Epidermal melanocyte (primary cell): ENCODE results near the gene SPECC1.
"Not testable (repeated sequence)": the region's sequence is repeated elsewhere in the genome, so short reads cannot be mapped to it uniquely, and the experiment has no call there.

Experiments
- DNase-seq: peaks from one replicate; pipeline ENCODE4 v3.0.0; 2011; ENCODE audit warnings: low spot score; ENCODE audit not compliant: insufficient read length

The SPECC1 gene

GRCh38 chr17:20125724-20126123, 116.6 kb downstream of the SPECC1 start:
- DNase-seq: no peak

- DNase-seq: no peak
Observed at GRCh38 chr17:20127360-20128035, 118.3 kb downstream of the SPECC1 start.

- peak; percentile 50 for DNase-seq
Observed at GRCh38 chr17:20128036-20128667, 119.0 kb downstream of the SPECC1 start.

DNA sequence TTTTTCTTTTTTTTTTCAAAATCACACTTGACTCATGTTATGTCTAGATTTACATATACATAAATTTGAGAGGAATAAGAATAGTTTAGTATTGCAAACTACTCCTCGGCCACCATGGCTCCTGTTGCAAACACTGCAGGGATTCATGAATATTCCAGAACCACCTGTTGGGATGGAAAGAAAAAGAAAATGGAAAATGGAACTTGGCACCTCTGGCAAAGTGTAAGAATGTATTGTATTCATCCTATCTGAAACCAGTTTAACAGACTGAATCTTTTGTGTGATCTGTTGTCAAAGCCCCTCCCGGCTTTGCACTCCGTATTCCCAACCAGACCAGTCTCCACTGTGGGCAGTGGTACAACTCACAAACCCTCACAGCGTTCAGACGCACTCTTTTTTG, 124.4 kb downstream of the SPECC1 start:
- no peak for DNase-seq

GRCh38 chr17:20141198-20141972, 132.2 kb downstream of the SPECC1 start:
- no peak for DNase-seq

GRCh38 chr17:20142268-20142667, 133.1 kb downstream of the SPECC1 start:
- DNase-seq: no peak

- no peak for DNase-seq
Observed at GRCh38 chr17:20143740-20144139, 134.6 kb downstream of the SPECC1 start.

GRCh38 chr17:20145567-20145966, 136.4 kb downstream of the SPECC1 start:
- no peak for DNase-seq

GRCh38 chr17:20149251-20149650, 140.1 kb downstream of the SPECC1 start:
- DNase-seq: no peak

GRCh38 chr17:20151174-20151573, 142.0 kb downstream of the SPECC1 start:
- no peak for DNase-seq

- DNase-seq: no peak
Observed at GRCh38 chr17:20153231-20153630, 144.1 kb downstream of the SPECC1 start.

GRCh38 chr17:20154286-20155000, 145.3 kb downstream of the SPECC1 start:
- DNase-seq: no peak

DNA sequence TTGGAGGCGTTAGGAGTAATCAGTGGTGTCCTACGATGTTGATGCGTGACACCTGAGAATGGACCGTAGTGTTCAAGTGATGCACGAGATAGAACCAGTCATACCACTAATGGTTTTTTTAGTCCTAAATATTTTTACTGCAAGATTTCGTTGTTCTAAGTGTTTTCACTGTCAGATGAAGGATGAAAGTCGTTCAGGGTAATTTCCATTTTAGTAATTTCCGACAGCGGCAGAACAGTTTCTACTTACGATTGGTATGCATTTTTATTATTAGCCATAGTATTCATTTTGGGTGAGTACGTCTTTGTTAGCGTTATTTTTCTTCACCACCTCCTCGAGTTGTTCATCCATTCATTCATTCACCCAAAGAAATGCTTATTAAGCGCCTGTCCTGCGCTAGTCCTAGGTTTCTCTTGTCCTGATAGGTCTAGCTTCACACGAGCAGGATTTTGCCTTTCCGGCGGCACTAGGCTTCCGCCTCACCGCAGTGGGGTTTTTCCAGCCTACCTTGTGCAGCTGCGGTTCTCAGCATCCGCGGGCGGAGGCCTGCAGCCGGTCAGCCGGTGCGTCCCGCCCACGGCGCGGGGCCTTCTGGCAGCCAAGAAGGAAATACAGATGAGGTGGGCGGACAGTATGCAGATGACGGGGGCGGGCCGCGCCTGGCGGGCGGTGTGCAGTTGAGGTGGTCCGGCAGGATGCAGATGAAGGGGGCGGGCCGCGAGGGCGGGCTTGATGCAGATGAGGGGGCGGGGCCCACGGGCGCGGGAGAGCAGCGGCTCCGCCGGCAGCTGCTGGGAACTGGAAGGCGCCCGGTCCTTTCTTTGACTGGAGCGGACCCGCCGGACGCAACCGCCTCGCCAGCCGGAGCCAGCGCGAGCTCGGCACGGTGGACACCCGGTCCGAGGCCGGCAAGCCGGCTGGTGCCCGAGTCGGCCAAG, 146.4 kb downstream of the SPECC1 start:
- DNase-seq: peak; percentile 90

GRCh38 chr17:20156196-20157000, 147.2 kb downstream of the SPECC1 start:
- no peak for DNase-seq

DNA sequence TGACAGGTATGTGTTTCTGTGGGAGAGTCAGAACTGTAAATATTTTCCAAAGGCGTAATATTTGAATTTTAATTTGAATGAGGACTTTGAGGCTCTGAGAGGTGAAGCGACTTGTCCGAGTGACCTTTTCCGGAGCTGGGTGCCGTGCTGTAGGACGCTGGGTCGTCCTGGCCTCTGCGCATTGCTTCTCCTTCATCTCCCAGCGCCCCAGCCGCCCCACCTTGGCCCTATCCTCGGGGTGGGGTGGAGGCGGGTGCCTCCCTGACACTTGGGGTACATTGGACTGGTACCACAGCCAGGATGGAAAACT, 147.8 kb downstream of the SPECC1 start:
- no peak for DNase-seq

GRCh38 chr17:20158580-20158979, 149.4 kb downstream of the SPECC1 start:
- no peak for DNase-seq

GRCh38 chr17:20159406-20160069, 150.4 kb downstream of the SPECC1 start:
- no peak for DNase-seq

DNA sequence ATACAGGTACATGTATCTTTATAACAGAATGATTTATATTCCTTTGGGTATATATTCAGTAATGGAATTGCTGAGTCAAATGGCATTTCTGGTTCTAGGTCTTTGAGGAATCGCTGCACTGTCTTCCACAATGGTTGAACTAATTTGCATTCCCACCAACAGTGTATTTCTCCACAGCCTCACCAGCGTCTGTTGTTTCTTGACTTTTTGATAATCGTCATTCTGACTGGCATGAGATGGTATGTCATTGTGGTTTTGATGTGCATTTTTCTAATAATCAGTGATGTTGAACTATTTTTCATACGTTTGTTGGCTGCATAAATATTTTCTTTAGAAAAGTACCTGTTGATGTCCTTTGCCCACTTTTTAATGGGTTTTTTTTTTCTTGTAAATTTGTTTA, 156.4 kb downstream of the SPECC1 start:
- DNase-seq: not testable (repeated sequence)

- DNase-seq: no peak
Observed at GRCh38 chr17:20170085-20170484, 160.9 kb downstream of the SPECC1 start.
